HCT116 (cell line): Measurements from ENCODE around the gene PGRMC2. TPM values are rescaled to one million over a fixed set of nuclear protein-coding genes. Genes with fewer than 3 reads are reported as not detected.

Experiments used
- ATAC-seq: fragments of 200-7000 bp; cut with Tn5 transposase; 2 replicates; pipeline ENCODE4 v1.9.1; 2020; ENCODE audit warnings: mild to moderate bottlenecking, moderate library complexity
- BruUV-seq: library from RNA; stranded (reverse); fragments of 400-500 nt; replicated peaks from 2 replicates; lab custom pipeline; 2021; lab: Mats Ljungman, UMichigan
- CTCF ChIA-PET: fragments of 300-600 bp; sonication (Branson Sonifier 250); formaldehyde crosslinking; loops from one replicate; lab custom pipeline; 2021; ENCODE audit warnings: antibody characterized with exemption; lab: Charles Lee
- POLR2A ChIA-PET: fragments of 300-600, 350-600 bp; sonication (Branson Sonifier 250); formaldehyde crosslinking; loops from one replicate; lab custom pipeline; 2021; ENCODE audit warnings: antibody characterized with exemption; lab: Charles Lee
- RAD21 ChIA-PET, 2 experiments: fragments of 300-600 bp; sonication (Branson Sonifier 250); formaldehyde crosslinking; loops; one replicate each; lab custom pipeline; 2023; ENCODE audit warnings: low total read pairs in 2 of 2; ENCODE audit not compliant: uncharacterized antibody in 2 of 2, unreplicated experiment in 2 of 2, low non-redundant PET in 1 of 2; lab: Charles Lee
- DNase-seq: peaks from one replicate; pipeline ENCODE4 v3.0.0-alpha.2; 2010; ENCODE audit warnings: low read depth, low spot score
- H2AFZ ChIP-seq: fragments of 200-600 bp; shearing (Covaris generic), sonication (generic); 2 replicates; pipeline ENCODE4 v1.6.1; 2017; ENCODE audit warnings: low read depth, mixed run types, mixed read lengths, antibody characterized with exemption, low read length; ENCODE audit not compliant: poor library complexity, severe bottlenecking
- H3K27ac ChIP-seq: 2 replicates; pipeline ENCODE4 v1.5.1; 2012; ENCODE audit warnings: low read depth, low read length
- H3K27me3 ChIP-seq: fragments of 200-600 bp; sonication (generic); 2 replicates; pipeline ENCODE4 v1.6.1; 2016; ENCODE audit warnings: mixed run types, low read length, mixed read lengths; ENCODE audit not compliant: insufficient read depth
- H3K36me3 ChIP-seq, 2 experiments: fragments of 200-500 bp in 1 of 2; fragments of 200-600 bp in 1 of 2; sonication (Bioruptor generic) in 1 of 2; sonication (generic) in 1 of 2; 2 replicates each; pipeline versions ENCODE4 v1.5.1 to v1.6.1; 2014 to 2016; ENCODE audit warnings: low read length in 2 of 2, inconsistent platforms in 1 of 2, mixed read lengths in 1 of 2, mixed run types in 1 of 2; ENCODE audit not compliant: insufficient read depth in 2 of 2, control insufficient read depth in 1 of 2
- H3K4me1 ChIP-seq, 2 experiments: fragments of 200-600 bp in 1 of 2; sonication (generic) in 1 of 2; 2 replicates each; pipeline versions ENCODE4 v1.5.1 to v1.6.1; 2012 to 2017; ENCODE audit warnings: low read length in 2 of 2, inconsistent platforms in 1 of 2, mild to moderate bottlenecking in 1 of 2, mixed read lengths in 1 of 2, mixed run types in 1 of 2, moderate library complexity in 1 of 2; ENCODE audit not compliant: insufficient read depth in 2 of 2, control insufficient read depth in 1 of 2
- H3K4me2 ChIP-seq: fragments of 200-600 bp; sonication (generic); 2 replicates; pipeline ENCODE4 v1.6.1; 2017; ENCODE audit warnings: mixed run types, low read length, mixed read lengths
- H3K4me3 ChIP-seq, 2 experiments: fragments of 200-600 bp in 1 of 2; sonication (generic) in 1 of 2; replicated peaks in 1 of 2; 2 replicates each; pipeline ENCODE4 v1.5.1; 2011 to 2016; ENCODE audit warnings: low read length in 2 of 2, control low read depth in 1 of 2, low read depth in 1 of 2, mild to moderate bottlenecking in 1 of 2, mixed read lengths in 1 of 2, mixed run types in 1 of 2
- H3K79me2 ChIP-seq: fragments of 200-600 bp; sonication (generic); 2 replicates; pipeline ENCODE4 v1.6.1; 2017; ENCODE audit warnings: mild to moderate bottlenecking, mixed run types, low read length, moderate library complexity, mixed read lengths; ENCODE audit not compliant: insufficient read depth
- H3K9ac ChIP-seq: fragments of 200-600 bp; sonication (generic); 2 replicates; pipeline ENCODE4 v1.6.1; 2016; ENCODE audit warnings: low read length, mixed read lengths
- H3K9me2 ChIP-seq: fragments of 200-600 bp; sonication (generic), shearing (Covaris generic); 2 replicates; pipeline ENCODE4 v1.6.1; 2017; ENCODE audit warnings: mixed run types, mild to moderate bottlenecking, moderate library complexity; ENCODE audit not compliant: insufficient read depth
- H3K9me3 ChIP-seq, 2 experiments: fragments of 200-500 bp in 1 of 2; fragments of 200-600 bp in 1 of 2; sonication (Bioruptor generic) in 1 of 2; sonication (generic) in 1 of 2; 2 replicates each; pipeline ENCODE4 v1.6.1; 2014 to 2017; ENCODE audit warnings: low read length in 2 of 2, mixed read lengths in 2 of 2, inconsistent platforms in 1 of 2, low read depth in 1 of 2, mild to moderate bottlenecking in 1 of 2, mixed run types in 1 of 2, moderate library complexity in 1 of 2; ENCODE audit not compliant: control insufficient read depth in 1 of 2, insufficient read depth in 1 of 2
- H4K20me1 ChIP-seq: fragments of 200-600 bp; sonication (generic), shearing (Covaris generic); 2 replicates; pipeline ENCODE4 v1.6.1; 2017; ENCODE audit warnings: mixed run types, mild to moderate bottlenecking, moderate library complexity; ENCODE audit not compliant: insufficient read depth
- CBX3 ChIP-seq: IDR thresholded peaks from 2 replicates; pipeline ENCODE4 v1.6.1; 2012; ENCODE audit warnings: low read depth
- EZH2 ChIP-seq: fragments of 200-600 bp; sonication (generic); IDR thresholded peaks from 2 replicates; pipeline ENCODE4 v1.6.1; 2017; ENCODE audit warnings: antibody characterized with exemption, mixed run types
- EZH2phosphoT487 ChIP-seq: fragments of 200-600 bp; IDR thresholded peaks from 2 replicates; pipeline ENCODE4 v1.6.1; 2018; ENCODE audit warnings: antibody characterized with exemption, borderline replicate concordance
- JUND ChIP-seq: IDR thresholded peaks from 2 replicates; pipeline ENCODE4 v1.6.1; 2012
- YY1 ChIP-seq: IDR thresholded peaks from 2 replicates; pipeline ENCODE4 v1.6.1; 2011; ENCODE audit warnings: low read length, low read depth, moderate library complexity, mild to moderate bottlenecking; ENCODE audit not compliant: insufficient replicate concordance; ENCODE audit errors: extremely low read depth
- ZBTB33 ChIP-seq: IDR thresholded peaks from 2 replicates; pipeline ENCODE4 v1.6.1; 2011; ENCODE audit warnings: mild to moderate bottlenecking, low read length, moderate library complexity; ENCODE audit not compliant: insufficient replicate concordance; ENCODE audit errors: extremely low read depth
- ZFX ChIP-seq: fragments of 450-650 bp; IDR thresholded peaks from 2 replicates; pipeline ENCODE4 v1.6.1; 2017
- intact Hi-C: fragments of 100-400 bp; cut with micrococcal nuclease; formaldehyde crosslinking; loops from 2 replicates; pipeline ENCODE4 v1.10.0; 2022
- total RNA-seq: library from RNA; stranded (reverse); gene quantifications from one replicate; pipeline ENCODE4 v1.2.1, GENCODE V29; 2021; ENCODE audit not compliant: unreplicated experiment
- TF ChIP-seq, protein P1 (sequence below): IDR thresholded peaks from 2 replicates; pipeline ENCODE4 v1.6.1; 2012
- TF ChIP-seq, protein P2 (sequence below), 3 experiments: fragments of 200-600 bp in 1 of 3; sonication (generic) in 1 of 3; IDR thresholded peaks in 2 of 3; conservative IDR thresholded peaks in 1 of 3; 2 replicates each; pipeline ENCODE4 v1.5.1; 2012 to 2017; ENCODE audit warnings: low read depth in 2 of 3, low read length in 2 of 3, antibody characterized with exemption in 1 of 3, borderline replicate concordance in 1 of 3, control low read depth in 1 of 3, mild to moderate bottlenecking in 1 of 3, mixed read lengths in 1 of 3, mixed run types in 1 of 3, moderate library complexity in 1 of 3; ENCODE audit not compliant: insufficient read depth in 1 of 3

Gene PGRMC2
- total RNA-seq, 1 experiment from 2014 or later, result 52.3 TPM

DNA sequence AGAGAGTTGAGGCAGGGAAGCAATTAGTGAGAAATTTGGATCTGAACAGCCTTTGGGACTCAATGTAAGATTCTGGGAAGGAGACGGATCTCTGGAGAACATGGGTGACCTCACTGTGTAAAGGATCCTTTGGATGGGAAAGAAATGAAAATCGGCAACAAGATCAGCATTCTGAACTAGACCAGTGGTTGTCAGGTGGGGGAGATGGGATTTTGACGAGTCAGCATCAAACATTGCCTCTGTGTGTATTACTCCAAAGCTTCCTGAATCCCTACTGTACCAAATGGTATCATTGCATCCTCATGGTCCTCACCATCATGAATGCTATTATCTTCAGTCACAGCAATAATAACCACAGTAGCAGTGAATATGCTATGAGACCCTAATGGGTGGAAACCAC, 52.8 kb downstream of the PGRMC2 start:
- Histone ChIP-seq H3K4me1 (no peaks in the 10 kb centered on the region), H3K9me3 (no peaks in the 10 kb centered on the region), H3K4me2 (no peak overlapping the region), H3K79me2 (no peaks in the 10 kb centered on the region), H3K4me3 (no peak overlapping the region), H3K27me3 (no peaks in the 10 kb centered on the region), H3K9ac (no peak overlapping the region), H4K20me1 (no peaks in the 10 kb centered on the region), H3K27ac (no peak overlapping the region), H2AFZ (no peak overlapping the region), H3K36me3 (no peaks in the 10 kb centered on the region), H3K9me2 (no peaks in the 10 kb centered on the region)
- TF ChIP-seq, protein P1, sequence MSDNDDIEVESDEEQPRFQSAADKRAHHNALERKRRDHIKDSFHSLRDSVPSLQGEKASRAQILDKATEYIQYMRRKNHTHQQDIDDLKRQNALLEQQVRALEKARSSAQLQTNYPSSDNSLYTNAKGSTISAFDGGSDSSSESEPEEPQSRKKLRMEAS, result no peak
- TF ChIP-seq YY1 (no peak), EZH2 (no peak), EZH2phosphoT487 (no peak), ZBTB33 (no peak), ZFX (no peak), JUND (no peak), CBX3 (no peak)
- TF ChIP-seq, protein P2, sequence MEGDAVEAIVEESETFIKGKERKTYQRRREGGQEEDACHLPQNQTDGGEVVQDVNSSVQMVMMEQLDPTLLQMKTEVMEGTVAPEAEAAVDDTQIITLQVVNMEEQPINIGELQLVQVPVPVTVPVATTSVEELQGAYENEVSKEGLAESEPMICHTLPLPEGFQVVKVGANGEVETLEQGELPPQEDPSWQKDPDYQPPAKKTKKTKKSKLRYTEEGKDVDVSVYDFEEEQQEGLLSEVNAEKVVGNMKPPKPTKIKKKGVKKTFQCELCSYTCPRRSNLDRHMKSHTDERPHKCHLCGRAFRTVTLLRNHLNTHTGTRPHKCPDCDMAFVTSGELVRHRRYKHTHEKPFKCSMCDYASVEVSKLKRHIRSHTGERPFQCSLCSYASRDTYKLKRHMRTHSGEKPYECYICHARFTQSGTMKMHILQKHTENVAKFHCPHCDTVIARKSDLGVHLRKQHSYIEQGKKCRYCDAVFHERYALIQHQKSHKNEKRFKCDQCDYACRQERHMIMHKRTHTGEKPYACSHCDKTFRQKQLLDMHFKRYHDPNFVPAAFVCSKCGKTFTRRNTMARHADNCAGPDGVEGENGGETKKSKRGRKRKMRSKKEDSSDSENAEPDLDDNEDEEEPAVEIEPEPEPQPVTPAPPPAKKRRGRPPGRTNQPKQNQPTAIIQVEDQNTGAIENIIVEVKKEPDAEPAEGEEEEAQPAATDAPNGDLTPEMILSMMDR (IDR thresholded peaks at IDR 0.05 in 2 of 3, conservative IDR thresholded peaks at IDR 0.05 in 1 of 3; ENCODE audit: borderline replicate concordance in 1 of 3, insufficient read depth in 1 of 3, low read depth in 2 of 3, low read length in 2 of 3), result no peak
- ChIA-PET POLR2A (no interaction called here), CTCF (no interaction called here), RAD21 (no interaction called here)
- DNase-seq, result no peak
- BruUV-seq, result no TSS peak
- no peak for ATAC-seq
- intact Hi-C loops, result no loop called here
